Kidney epithelial cell (primary cell): ENCODE results near the gene MMP10. TPM values are rescaled to one million over a fixed set of nuclear protein-coding genes. Genes with fewer than 3 reads are reported as not detected.

Experiments
- DNase-seq: peaks from one replicate; pipeline ENCODE4 v3.0.0-alpha.2; 2010; ENCODE audit warnings: low read depth
- H3K27me3 ChIP-seq: 2 replicates; pipeline ENCODE4 v1.6.0; 2011; ENCODE audit warnings: low read length; ENCODE audit not compliant: control insufficient read depth, insufficient read depth
- H3K36me3 ChIP-seq: 2 replicates; pipeline ENCODE4 v1.5.1; 2011; ENCODE audit warnings: low read length; ENCODE audit not compliant: control insufficient read depth, insufficient read depth
- H3K4me3 ChIP-seq: 2 replicates; pipeline ENCODE4 v1.5.1; 2011; ENCODE audit warnings: low read depth, mild to moderate bottlenecking, control low read depth, low read length
- CTCF ChIP-seq: IDR thresholded peaks from 2 replicates; pipeline ENCODE4 v1.5.1; 2011; ENCODE audit warnings: mild to moderate bottlenecking, moderate library complexity, low read length, control low read depth, inconsistent platforms; ENCODE audit not compliant: insufficient read depth, poor library complexity, severe bottlenecking
- total RNA-seq: library from RNA; depleted of rRNA; stranded (reverse); fragments of >200 nt; gene quantifications from 2 replicates; pipeline ENCODE4 v1.2.3, GENCODE V29; 2015

The MMP10 gene
- total RNA-seq, 1 donor from 2014 or later: 8.7 TPM

DNA sequence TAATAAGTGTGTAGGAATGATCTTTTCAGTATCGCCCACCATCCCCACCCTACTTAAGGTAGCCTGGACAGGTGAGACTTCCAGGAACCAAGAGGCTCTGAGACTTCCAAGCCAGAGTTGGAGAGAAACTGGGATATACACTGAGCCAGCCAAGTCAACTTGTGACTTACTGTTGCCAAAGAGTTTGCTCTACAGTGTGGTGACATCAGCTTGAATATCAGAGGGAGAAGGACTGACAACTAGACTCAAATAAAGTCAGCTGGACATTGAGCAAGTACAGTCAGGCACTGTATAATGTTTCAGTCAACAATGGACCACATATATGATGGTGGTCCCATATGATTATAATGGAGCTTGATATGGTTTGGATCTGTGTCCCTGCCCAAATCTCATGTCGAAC lies 1.2 kb upstream of the MMP10 start:
- Histone ChIP-seq H3K36me3 (no peaks in the 10 kb centered on the region), H3K27me3 (no peaks in the 10 kb centered on the region), H3K4me3 (no peak overlapping the region)
- no peak for DNase-seq
- TF ChIP-seq CTCF: no peak

GRCh38 chr11:102776454-102776853 lies 4.0 kb downstream of the MMP10 start:
- no peak for TF ChIP-seq CTCF
- Histone ChIP-seq H3K36me3 (no peaks in the 10 kb centered on the region), H3K27me3 (no peaks in the 10 kb centered on the region), H3K4me3 (no peak overlapping the region)
- DNase-seq: no peak

- H3K27me3 ChIP-seq: no peaks in the 10 kb centered on the region
- H3K4me3 ChIP-seq: no peak overlapping the region
- no peak for TF ChIP-seq CTCF
- DNase-seq: no peak
- no peaks in the 10 kb centered on the region for H3K36me3 ChIP-seq
These were observed 7.0 kb downstream of the MMP10 start for GRCh38 chr11:102773386-102773785.

GRCh38 chr11:102771351-102771750 lies 9.1 kb downstream of the MMP10 start:
- H3K36me3 ChIP-seq: no peaks in the 10 kb centered on the region
- no peak for TF ChIP-seq CTCF
- H3K27me3 ChIP-seq: no peaks in the 10 kb centered on the region
- no peak for DNase-seq
- H3K4me3 ChIP-seq: no peak overlapping the region

DNA sequence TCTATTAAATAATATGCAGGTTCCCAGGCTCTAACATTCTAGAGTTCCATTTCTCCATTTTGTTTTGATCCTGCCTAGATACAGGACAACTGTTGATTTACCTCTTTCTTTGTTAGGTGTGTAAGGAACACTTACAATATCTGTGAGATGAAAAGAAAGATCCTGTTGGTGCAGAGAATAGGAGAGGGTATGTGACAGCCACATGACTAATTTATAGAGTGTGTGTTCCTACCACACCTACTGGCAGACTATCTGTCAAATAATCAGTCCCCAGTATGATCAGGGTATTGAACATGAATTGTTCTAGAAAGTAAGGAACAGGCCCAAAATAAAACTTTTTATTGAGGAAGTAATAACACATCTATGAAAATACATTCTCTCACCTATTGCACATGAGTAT lies 10.2 kb downstream of the MMP10 start:
- no peak for TF ChIP-seq CTCF
- Histone ChIP-seq H3K36me3 (no peaks in the 10 kb centered on the region), H3K4me3 (no peak overlapping the region), H3K27me3 (no peaks in the 10 kb centered on the region)
- no peak for DNase-seq

DNA sequence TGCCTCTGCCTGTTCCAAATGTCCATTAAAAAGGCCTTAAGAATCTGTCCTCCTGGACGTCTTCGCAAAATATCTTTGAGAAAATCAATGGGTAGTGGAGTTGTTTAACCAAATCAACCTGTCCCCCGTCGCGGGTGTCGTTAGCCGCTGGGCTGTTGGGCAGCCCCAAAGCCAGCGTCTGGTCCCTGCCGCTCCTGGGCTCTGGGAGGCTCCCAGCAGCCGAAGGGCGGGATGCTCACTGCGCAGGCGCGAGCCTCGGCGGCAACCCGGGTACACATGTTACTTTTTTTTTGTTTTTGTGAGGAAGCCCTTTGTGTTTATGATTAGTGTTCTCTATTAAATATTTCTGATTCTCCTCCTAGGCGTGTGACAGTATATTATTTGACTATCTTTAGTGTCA lies 12.6 kb downstream of the MMP10 start:
- H3K36me3 ChIP-seq: no peaks in the 10 kb centered on the region
- no peak for TF ChIP-seq CTCF
- H3K4me3 ChIP-seq: no peak overlapping the region
- no peak for DNase-seq
- no peaks in the 10 kb centered on the region for H3K27me3 ChIP-seq
